ENCODE data around the gene CEACAM5. TPM values are rescaled to one million over a fixed set of nuclear protein-coding genes. Genes with fewer than 3 reads are reported as not detected.

The CEACAM5 gene
- total RNA-seq, 4 donors from 2014 or later, result 95.5 to 1,964 (median 1,677) TPM

GRCh38 chr19:41776700-41777099 is 68.3 kb downstream of the CEACAM5 start:
- Histone ChIP-seq H3K9me3 (no peaks in the 10 kb centered on the region), H3K27me3 (no peaks in the 10 kb centered on the region), H3K4me1 (peaks cover 0 to 44% (median 22%) of the 10 kb centered on the region in 4 donors), H3K4me3 (no peak overlapping the region), H3K27ac (peak overlapping the region in 3 of 4 donors; percentile 80 to 85 (median 81)), H3K36me3 (no peaks in the 10 kb centered on the region)
- no peak for DNase-seq
- intact Hi-C loops (cut with DNase I; ENCODE audit: low total_unique reads) (no loop called here), in situ Hi-C loops (cut with MboI; ENCODE audit: low pct_ligation_motif_present in 1 of 4, low pct_unique_long_range_greater_than_20kb in 1 of 4, low sequenced_read_pairs in 3 of 4) (no loop called here)
- 20 to 51% methylated on average over 1 to 2 of the region's 2 CpGs for WGBS, 2 donors (ENCODE audit: low coverage in 1 of 2)
- TF ChIP-seq POLR2A (IDR thresholded peaks at IDR 0.05) (no peak), POLR2AphosphoS5 (IDR thresholded peaks at IDR 0.05) (no peak), EP300 (IDR thresholded peaks at IDR 0.05; ENCODE audit: low read depth) (no peak), CTCF (IDR thresholded peaks at IDR 0.05) (no peak)

Other genes with a start within 250 kb of the CEACAM5 start
- gene CEACAM21, start 132.5 kb upstream of the CEACAM5 start, total RNA-seq, result 1 to 10 TPM in 1 of 4 donors, under 1 TPM in 2, not detected in 1; 0.41 to 1.1 (median 0.95) TPM
- gene CEACAM4, start 81.6 kb upstream of the CEACAM5 start, total RNA-seq, result 1 to 10 TPM in 1 of 4 donors, under 1 TPM in 1, not detected in 2; 0.48 to 1.5 TPM
- 1,000 to 10,000 TPM in 3 of 4 donors, 10 to 100 TPM in 1; 26.3 to 2,498 (median 1,946) TPM for gene CEACAM7, start 20.4 kb upstream of the CEACAM5 start, total RNA-seq
- 100 to 1,000 TPM in 2 of 4 donors, 10 to 100 TPM in 2; 33.8 to 209 (median 104) TPM for gene CEACAM6, start 46.9 kb downstream of the CEACAM5 start, total RNA-seq
- 1 to 10 TPM in 2 of 4 donors, under 1 TPM in 1, not detected in 1; 0.82 to 2.2 (median 1.6) TPM for gene CEACAM3, start 88.0 kb downstream of the CEACAM5 start, total RNA-seq
- gene LYPD4, start 136.1 kb downstream of the CEACAM5 start, total RNA-seq, result not detected
- not detected for gene DMRTC2, start 136.4 kb downstream of the CEACAM5 start, total RNA-seq
- 1,000 to 10,000 TPM in 2 of 4 donors, 100 to 1,000 TPM in 2; 595 to 1,336 (median 1,016) TPM for gene RPS19, start 151.6 kb downstream of the CEACAM5 start, total RNA-seq
- gene CD79A, start 168.7 kb downstream of the CEACAM5 start, total RNA-seq, result 10 to 100 TPM in 1 of 4 donors, 1 to 10 TPM in 2, not detected in 1; 2.3 to 33.0 (median 8.2) TPM
- 100 to 1,000 TPM in 2 of 4 donors, 10 to 100 TPM in 2; 64.3 to 215 (median 113) TPM for gene ARHGEF1, start 174.6 kb downstream of the CEACAM5 start, total RNA-seq
- 1 to 10 TPM in 2 of 4 donors, under 1 TPM in 2; 0.27 to 1.9 (median 0.95) TPM for gene ERFL, start 219.8 kb downstream of the CEACAM5 start, total RNA-seq

Data from transverse colon (tissue), 4 donors.